K562 (cell line): Measurements from ENCODE around the gene PPDPF. TPM values are rescaled to one million over a fixed set of nuclear protein-coding genes. Genes with fewer than 3 reads are reported as not detected.

Experiments
- ASH1L ChIP-seq: fragments of 450-650 bp; IDR thresholded peaks from 2 replicates; pipeline ENCODE4 v1.6.1; 2018; ENCODE audit warnings: borderline replicate concordance, mild to moderate bottlenecking, low read depth; ENCODE audit not compliant: partially characterized antibody
- DPF2 ChIP-seq: fragments of 450-650 bp; IDR thresholded peaks from 2 replicates; pipeline ENCODE4 v1.6.1; 2016
- EHMT2 ChIP-seq: fragments of 450-650 bp; IDR thresholded peaks from 2 replicates; pipeline ENCODE4 v1.6.1; 2018; ENCODE audit warnings: antibody characterized with exemption
- FOXJ3 ChIP-seq: sonication (generic); formaldehyde crosslinking; IDR thresholded peaks from 2 replicates; pipeline ENCODE4 v1.4.0; 2020; ENCODE audit warnings: mild to moderate bottlenecking, missing genetic modification reagents
- GTF2A2 ChIP-seq: IDR thresholded peaks from 2 replicates; pipeline ENCODE4 v1.6.1; 2016; ENCODE audit warnings: mild to moderate bottlenecking, missing genetic modification characterization, missing compliant biosample characterization
- HDAC2 ChIP-seq: fragments of 450-650 bp; IDR thresholded peaks from 2 replicates; pipeline ENCODE4 v1.6.1; 2016; ENCODE audit warnings: mild to moderate bottlenecking
- HNRNPUL1 ChIP-seq: fragments of 200-400 bp; formaldehyde crosslinking; IDR thresholded peaks from 2 replicates; pipeline ENCODE4 v1.6.1; 2017; ENCODE audit warnings: low read length
- L3MBTL2 ChIP-seq: fragments of 450-650 bp; IDR thresholded peaks from 2 replicates; pipeline ENCODE4 v1.6.1; 2016; ENCODE audit warnings: mild to moderate bottlenecking, moderate library complexity
- MAZ ChIP-seq, 2 experiments: fragments of 450-650 bp in 1 of 2; sonication (generic) in 1 of 2; formaldehyde crosslinking; IDR thresholded peaks in 1 of 2; conservative IDR thresholded peaks in 1 of 2; 2 replicates each; pipeline versions ENCODE4 v1.4.0 to v1.5.0; 2020; ENCODE audit warnings: mild to moderate bottlenecking in 1 of 2, missing genetic modification reagents in 1 of 2
- MBD2 ChIP-seq: sonication (generic); IDR thresholded peaks from 2 replicates; pipeline ENCODE4 v1.6.1; 2016; ENCODE audit warnings: low read depth, borderline replicate concordance
- MEIS2 ChIP-seq: fragments of 450-650 bp; IDR thresholded peaks from 2 replicates; pipeline ENCODE4 v1.6.1; 2014; ENCODE audit warnings: mild to moderate bottlenecking; ENCODE audit not compliant: partially characterized antibody
- MTA3 ChIP-seq: fragments of 450-650 bp; formaldehyde crosslinking; IDR thresholded peaks from 2 replicates; pipeline ENCODE4 v1.6.1; 2017; ENCODE audit warnings: mild to moderate bottlenecking, borderline replicate concordance
- NFATC3 ChIP-seq: fragments of 450-650 bp; IDR thresholded peaks from 2 replicates; pipeline ENCODE4 v1.6.1; 2017; ENCODE audit warnings: mild to moderate bottlenecking
- OTX1 ChIP-seq: fragments of 450-650 bp; formaldehyde crosslinking; IDR thresholded peaks from 2 replicates; pipeline ENCODE4 v1.4.0; 2022; ENCODE audit warnings: mild to moderate bottlenecking
- PHB2 ChIP-seq: fragments of 450-650 bp; IDR thresholded peaks from 2 replicates; pipeline ENCODE4 v1.6.1; 2017; ENCODE audit warnings: low read depth
- POLR2AphosphoS5 ChIP-seq: IDR thresholded peaks from 2 replicates; pipeline ENCODE4 v1.6.1; 2011; ENCODE audit warnings: mild to moderate bottlenecking, low read depth, low read length, moderate library complexity; ENCODE audit not compliant: control insufficient read depth, insufficient read depth
- POLR2B ChIP-seq: fragments of 450-650 bp; IDR thresholded peaks from 2 replicates; pipeline ENCODE4 v1.6.1; 2018; ENCODE audit warnings: low read depth; ENCODE audit not compliant: partially characterized antibody
- SMARCE1 ChIP-seq: fragments of 450-650 bp; IDR thresholded peaks from 2 replicates; pipeline ENCODE4 v1.7.1; 2016; ENCODE audit warnings: mild to moderate bottlenecking
- SRSF3 ChIP-seq: fragments of 200-400 bp; formaldehyde crosslinking; IDR thresholded peaks from 2 replicates; pipeline ENCODE4 v1.6.1; 2016; ENCODE audit warnings: mild to moderate bottlenecking, low read length, moderate library complexity; ENCODE audit not compliant: insufficient read depth
- ZBED1 ChIP-seq: IDR thresholded peaks from 2 replicates; pipeline ENCODE4 v1.6.1; 2014
- ZKSCAN1 ChIP-seq: fragments of 150-350 bp; IDR thresholded peaks from 2 replicates; pipeline ENCODE4 v1.6.1; 2016; ENCODE audit warnings: low read depth, low read length
- ZNF124 ChIP-seq: sonication (generic); formaldehyde crosslinking; IDR thresholded peaks from 2 replicates; pipeline ENCODE4 v1.8.1; 2022; ENCODE audit warnings: missing genetic modification reagents
- ZNF143 ChIP-seq: sonication (generic); formaldehyde crosslinking; IDR thresholded peaks from 2 replicates; pipeline ENCODE4 v1.9.0; 2022; ENCODE audit warnings: mild to moderate bottlenecking, missing genetic modification reagents
- ZNF175 ChIP-seq: fragments of 200-800 bp; sonication (Bioruptor generic); IDR thresholded peaks from 2 replicates; pipeline ENCODE4 v1.6.1; 2016; ENCODE audit warnings: low read depth, mild to moderate bottlenecking, missing genetic modification characterization, missing compliant biosample characterization
- ZNF197 ChIP-seq: fragments of 200-800 bp; sonication (Bioruptor generic); IDR thresholded peaks from 2 replicates; pipeline ENCODE4 v1.6.1; 2016; ENCODE audit warnings: low read depth, missing genetic modification characterization, missing compliant biosample characterization
- ZNF324 ChIP-seq: fragments of 250-450 bp; sonication (Bioruptor Pico); IDR thresholded peaks from 2 replicates; pipeline ENCODE4 v1.4.0; 2020; ENCODE audit warnings: mild to moderate bottlenecking
- ZNF57 ChIP-seq: fragments of 450-650 bp; formaldehyde crosslinking; IDR thresholded peaks from 2 replicates; pipeline ENCODE4 v1.4.0; 2020; ENCODE audit warnings: mild to moderate bottlenecking, moderate library complexity
- polyA plus RNA-seq, 8 experiments: library from polyadenylated mRNA; depleted of rRNA in 4 of 8; stranded (reverse) in 5 of 8; unstranded in 3 of 8; fragments of >200 nt; fragmentation: Nextera tagmentation in 2 of 8; fragmentation: Illumina TruSeq in 1 of 8; extraction: Ambion mirVana in 2 of 8; extraction: Trizol in 1 of 8; gene quantifications; 2 replicates each; pipeline versions ENCODE4 v1.2.1 to v1.2.3, GENCODE V29; 2011 to 2014; ENCODE audit warnings: inconsistent platforms in 1 of 8, missing spikeins in 1 of 8
- total RNA-seq, 7 experiments: library from RNA; depleted of rRNA in 6 of 7; stranded (reverse); fragments of >200 nt in 6 of 7; fragmentation: Illumina TruSeq in 2 of 7; extraction: Trizol in 2 of 7; gene quantifications; 2 replicates each; pipeline versions ENCODE4 v1.2.1 to v1.2.3, GENCODE V29; 2011 to 2021; ENCODE audit warnings: low replicate concordance in 1 of 7
- TF ChIP-seq, protein P1 (sequence below): fragments of 450-650 bp; IDR thresholded peaks from one replicate; pipeline ENCODE4 v1.6.1; 2018; ENCODE audit warnings: mild to moderate bottlenecking, moderate library complexity; ENCODE audit not compliant: partially characterized antibody
- TF ChIP-seq, protein P2 (sequence below): fragments of 450-650 bp; formaldehyde crosslinking; IDR thresholded peaks from 2 replicates; pipeline ENCODE4 v1.4.0; 2020; ENCODE audit warnings: mild to moderate bottlenecking, moderate library complexity

The PPDPF gene
- total and polyA plus RNA-seq, 9 of the 15 experiments (the other 6 are each of a cell fraction or from before 2014, with no cell fraction given), result 0.77 to 233 (median 10.5) TPM

DNA sequence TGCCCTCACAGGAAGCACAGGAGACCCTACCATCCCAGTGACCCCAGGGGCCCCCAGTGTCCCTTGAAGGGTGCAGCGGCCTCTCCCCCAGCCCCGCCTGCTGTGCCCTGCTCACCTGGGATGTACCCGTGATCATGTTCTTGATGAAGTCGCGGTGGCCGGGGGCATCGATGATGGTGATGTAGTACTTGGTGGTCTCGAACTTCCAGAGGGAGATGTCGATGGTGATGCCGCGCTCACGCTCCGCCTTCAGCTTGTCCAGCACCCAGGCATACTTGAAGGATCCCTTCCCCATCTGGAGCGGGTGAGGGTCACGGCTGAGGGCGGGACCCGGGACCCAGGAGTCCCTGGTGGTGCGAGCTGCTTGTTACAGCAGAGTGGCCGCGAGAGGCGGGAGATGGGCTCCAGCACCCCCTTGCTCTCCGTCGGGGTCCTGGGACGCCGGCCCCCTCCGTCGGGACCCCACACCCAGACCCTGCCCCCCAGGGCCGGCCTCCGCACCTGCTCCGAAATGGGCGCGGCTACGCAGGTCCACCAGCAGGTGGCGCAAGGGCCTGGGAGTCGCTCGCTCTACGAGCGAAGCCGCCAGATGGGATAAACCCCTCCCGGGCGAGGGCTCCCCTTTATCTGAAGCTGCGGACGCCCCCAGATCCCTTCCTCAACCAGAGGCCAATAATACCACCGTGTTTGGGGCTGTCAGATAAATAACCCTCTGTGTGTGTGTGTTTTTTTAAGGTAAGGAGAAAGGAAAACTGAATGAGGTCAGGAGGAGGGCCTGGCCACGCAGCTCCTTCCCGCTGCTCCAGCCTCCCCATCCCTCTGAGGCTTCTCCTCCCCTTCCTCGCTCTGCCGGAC lies 24.6 kb upstream of the PPDPF start (continued):
- TF ChIP-seq ZKSCAN1 (no peak), DPF2 (no peak), NFATC3 (no peak), ZBED1 (no peak), OTX1 (CRISPR knock-in tag) (no peak), FOXJ3 (CRISPR knock-in tag) (no peak), ZNF143 (CRISPR knock-in tag) (no peak), ZNF124 (CRISPR knock-in tag) (no peak), POLR2AphosphoS5 (no peak), MAZ (CRISPR knock-in tag; conservative IDR thresholded peaks at IDR 0.05 in 1 of 2, IDR thresholded peaks at IDR 0.05 in 1 of 2) (peak; percentile 33 to 84; a peak in 3 of 4 replicates), L3MBTL2 (peak; percentile 60; the same call in 1 of the 2 replicates), MEIS2 (no peak), SMARCE1 (no peak), MBD2 (no peak), MTA3 (0 out of 2 replicates have a peak, but pooled peaks have one; percentile 17), ZNF197 (CRISPR knock-in tag) (no peak), ZNF175 (no peak), HNRNPUL1 (no peak), ASH1L (no peak), SRSF3 (no peak), HDAC2 (no peak), EHMT2 (no peak), PHB2 (no peak), POLR2B (no peak), GTF2A2 (no peak), ZNF324 (CRISPR knock-in tag) (no peak), ZNF57 (CRISPR knock-in tag) (no peak)
- TF ChIP-seq, protein P1, sequence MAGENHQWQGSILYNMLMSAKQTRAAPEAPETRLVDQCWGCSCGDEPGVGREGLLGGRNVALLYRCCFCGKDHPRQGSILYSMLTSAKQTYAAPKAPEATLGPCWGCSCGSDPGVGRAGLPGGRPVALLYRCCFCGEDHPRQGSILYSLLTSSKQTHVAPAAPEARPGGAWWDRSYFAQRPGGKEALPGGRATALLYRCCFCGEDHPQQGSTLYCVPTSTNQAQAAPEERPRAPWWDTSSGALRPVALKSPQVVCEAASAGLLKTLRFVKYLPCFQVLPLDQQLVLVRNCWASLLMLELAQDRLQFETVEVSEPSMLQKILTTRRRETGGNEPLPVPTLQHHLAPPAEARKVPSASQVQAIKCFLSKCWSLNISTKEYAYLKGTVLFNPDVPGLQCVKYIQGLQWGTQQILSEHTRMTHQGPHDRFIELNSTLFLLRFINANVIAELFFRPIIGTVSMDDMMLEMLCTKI, result no peak
- TF ChIP-seq, protein P2, sequence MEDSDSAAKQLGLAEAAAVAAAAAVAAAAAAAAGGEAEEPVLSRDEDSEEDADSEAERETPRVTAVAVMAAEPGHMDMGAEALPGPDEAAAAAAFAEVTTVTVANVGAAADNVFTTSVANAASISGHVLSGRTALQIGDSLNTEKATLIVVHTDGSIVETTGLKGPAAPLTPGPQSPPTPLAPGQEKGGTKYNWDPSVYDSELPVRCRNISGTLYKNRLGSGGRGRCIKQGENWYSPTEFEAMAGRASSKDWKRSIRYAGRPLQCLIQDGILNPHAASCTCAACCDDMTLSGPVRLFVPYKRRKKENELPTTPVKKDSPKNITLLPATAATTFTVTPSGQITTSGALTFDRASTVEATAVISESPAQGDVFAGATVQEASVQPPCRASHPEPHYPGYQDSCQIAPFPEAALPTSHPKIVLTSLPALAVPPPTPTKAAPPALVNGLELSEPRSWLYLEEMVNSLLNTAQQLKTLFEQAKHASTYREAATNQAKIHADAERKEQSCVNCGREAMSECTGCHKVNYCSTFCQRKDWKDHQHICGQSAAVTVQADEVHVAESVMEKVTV, result no peak
